ENCODE data around the gene KRTAP12-2.
"Not testable (repeated sequence)": the region's sequence is repeated elsewhere in the genome, so short reads cannot be mapped to it uniquely, and the experiment has no call there.

Gene KRTAP12-2

GRCh38 chr21:44628707-44629391 is 37.9 kb downstream of the KRTAP12-2 start:
- Histone ChIP-seq H3K9ac (ENCODE audit: low read length) (no peak overlapping the region), H3K9me3 (ENCODE audit: control insufficient read depth, low read length) (peaks cover 42% of the 10 kb centered on the region), H3K27me3 (replicated peaks; ENCODE audit: control insufficient read depth, insufficient read depth, low read length) (no peaks in the 10 kb centered on the region), H3K4me3 (ENCODE audit: low read length) (no peak overlapping the region), H3K36me3 (ENCODE audit: control insufficient read depth, insufficient read depth, low read length, severe bottlenecking) (no peaks in the 10 kb centered on the region), H3K4me1 (ENCODE audit: control insufficient read depth, insufficient read depth, low read length) (no peaks in the 10 kb centered on the region)
- DNase-seq (ENCODE audit: low read depth), result no peak

GRCh38 chr21:44627831-44628233 is 38.9 kb downstream of the KRTAP12-2 start:
- DNase-seq (ENCODE audit: low read depth); H3K27me3 ChIP-seq (replicated peaks; ENCODE audit: control insufficient read depth, insufficient read depth, low read length); H3K9ac ChIP-seq (ENCODE audit: low read length); H3K4me1 ChIP-seq (ENCODE audit: control insufficient read depth, insufficient read depth, low read length); H3K4me3 ChIP-seq (ENCODE audit: low read length); H3K36me3 ChIP-seq (ENCODE audit: control insufficient read depth, insufficient read depth, low read length, severe bottlenecking): not testable (repeated sequence)
- peaks cover 46% of the 10 kb centered on the region for H3K9me3 ChIP-seq (ENCODE audit: control insufficient read depth, low read length)

- H3K9ac ChIP-seq (ENCODE audit: low read length); DNase-seq (ENCODE audit: low read depth); H3K27me3 ChIP-seq (replicated peaks; ENCODE audit: control insufficient read depth, insufficient read depth, low read length); H3K4me3 ChIP-seq (ENCODE audit: low read length); H3K36me3 ChIP-seq (ENCODE audit: control insufficient read depth, insufficient read depth, low read length, severe bottlenecking); H3K4me1 ChIP-seq (ENCODE audit: control insufficient read depth, insufficient read depth, low read length): not testable (repeated sequence)
- H3K9me3 ChIP-seq (ENCODE audit: control insufficient read depth, low read length), result peaks cover 46% of the 10 kb centered on the region
Observed at GRCh38 chr21:44627181-44627822, 39.4 kb downstream of the KRTAP12-2 start.

- Histone ChIP-seq H3K9me3 (ENCODE audit: control insufficient read depth, low read length) (peaks cover 41% of the 10 kb centered on the region), H3K36me3 (ENCODE audit: control insufficient read depth, insufficient read depth, low read length, severe bottlenecking) (no peaks in the 10 kb centered on the region), H3K9ac (ENCODE audit: low read length) (no peak within 1 kb of the TSS), H3K27me3 (replicated peaks; ENCODE audit: control insufficient read depth, insufficient read depth, low read length) (no peaks in the 10 kb centered on the region), H3K4me1 (ENCODE audit: control insufficient read depth, insufficient read depth, low read length) (no peaks in the 10 kb centered on the region), H3K4me3 (ENCODE audit: low read length) (no peak within 1 kb of the TSS)
- no peak for DNase-seq (ENCODE audit: low read depth)
Observed at GRCh38 chr21:44626673-44627143, 40.0 kb downstream of the KRTAP12-2 start, which contains the start of gene KRTAP10-9. KRTAP10-9 (plus strand) TSS chr21:44627093; CDS start chr21:44627172, 79 bp downstream.

GRCh38 chr21:44626262-44626661 is 40.5 kb downstream of the KRTAP12-2 start:
- H3K9ac ChIP-seq (ENCODE audit: low read length), result no peak overlapping the region
- no peaks in the 10 kb centered on the region for H3K27me3 ChIP-seq (replicated peaks; ENCODE audit: control insufficient read depth, insufficient read depth, low read length)
- peaks cover 38% of the 10 kb centered on the region for H3K9me3 ChIP-seq (ENCODE audit: control insufficient read depth, low read length)
- no peaks in the 10 kb centered on the region for H3K36me3 ChIP-seq (ENCODE audit: control insufficient read depth, insufficient read depth, low read length, severe bottlenecking)
- no peak overlapping the region for H3K4me3 ChIP-seq (ENCODE audit: low read length)
- DNase-seq (ENCODE audit: low read depth), result no peak
- no peaks in the 10 kb centered on the region for H3K4me1 ChIP-seq (ENCODE audit: control insufficient read depth, insufficient read depth, low read length)

- Histone ChIP-seq H3K9me3 (ENCODE audit: control insufficient read depth, low read length) (peaks cover 34% of the 10 kb centered on the region), H3K9ac (ENCODE audit: low read length) (no peak overlapping the region), H3K36me3 (ENCODE audit: control insufficient read depth, insufficient read depth, low read length, severe bottlenecking) (no peaks in the 10 kb centered on the region), H3K4me1 (ENCODE audit: control insufficient read depth, insufficient read depth, low read length) (no peaks in the 10 kb centered on the region), H3K4me3 (ENCODE audit: low read length) (no peak overlapping the region), H3K27me3 (replicated peaks; ENCODE audit: control insufficient read depth, insufficient read depth, low read length) (no peaks in the 10 kb centered on the region)
- DNase-seq (ENCODE audit: low read depth), result no peak
Observed at GRCh38 chr21:44625756-44626155, 41.0 kb downstream of the KRTAP12-2 start.

- Histone ChIP-seq H3K4me1 (ENCODE audit: control insufficient read depth, insufficient read depth, low read length) (no peaks in the 10 kb centered on the region), H3K27me3 (replicated peaks; ENCODE audit: control insufficient read depth, insufficient read depth, low read length) (no peaks in the 10 kb centered on the region), H3K9ac (ENCODE audit: low read length) (no peak overlapping the region), H3K36me3 (ENCODE audit: control insufficient read depth, insufficient read depth, low read length, severe bottlenecking) (no peaks in the 10 kb centered on the region), H3K4me3 (ENCODE audit: low read length) (no peak overlapping the region), H3K9me3 (ENCODE audit: control insufficient read depth, low read length) (peaks cover 46% of the 10 kb centered on the region)
- DNase-seq (ENCODE audit: low read depth), result no peak
Observed at GRCh38 chr21:44623575-44623974, 43.2 kb downstream of the KRTAP12-2 start.

GRCh38 chr21:44619886-44620285 is 46.8 kb downstream of the KRTAP12-2 start:
- H3K4me3 ChIP-seq (ENCODE audit: low read length), result no peak overlapping the region
- DNase-seq (ENCODE audit: low read depth), result no peak
- peaks cover 46% of the 10 kb centered on the region for H3K9me3 ChIP-seq (ENCODE audit: control insufficient read depth, low read length)
- H3K36me3 ChIP-seq (ENCODE audit: control insufficient read depth, insufficient read depth, low read length, severe bottlenecking), result no peaks in the 10 kb centered on the region
- H3K9ac ChIP-seq (ENCODE audit: low read length), result no peak overlapping the region
- H3K4me1 ChIP-seq (ENCODE audit: control insufficient read depth, insufficient read depth, low read length), result no peaks in the 10 kb centered on the region
- H3K27me3 ChIP-seq (replicated peaks; ENCODE audit: control insufficient read depth, insufficient read depth, low read length), result no peaks in the 10 kb centered on the region

GRCh38 chr21:44618909-44619308 is 47.8 kb downstream of the KRTAP12-2 start:
- H3K9ac ChIP-seq (ENCODE audit: low read length), result no peak overlapping the region
- no peaks in the 10 kb centered on the region for H3K36me3 ChIP-seq (ENCODE audit: control insufficient read depth, insufficient read depth, low read length, severe bottlenecking)
- no peaks in the 10 kb centered on the region for H3K4me1 ChIP-seq (ENCODE audit: control insufficient read depth, insufficient read depth, low read length)
- peaks cover 36% of the 10 kb centered on the region for H3K9me3 ChIP-seq (ENCODE audit: control insufficient read depth, low read length)
- H3K27me3 ChIP-seq (replicated peaks; ENCODE audit: control insufficient read depth, insufficient read depth, low read length), result no peaks in the 10 kb centered on the region
- no peak overlapping the region for H3K4me3 ChIP-seq (ENCODE audit: low read length)
- no peak for DNase-seq (ENCODE audit: low read depth)

GRCh38 chr21:44618504-44618903 is 48.2 kb downstream of the KRTAP12-2 start:
- no peaks in the 10 kb centered on the region for H3K36me3 ChIP-seq (ENCODE audit: control insufficient read depth, insufficient read depth, low read length, severe bottlenecking)
- no peaks in the 10 kb centered on the region for H3K27me3 ChIP-seq (replicated peaks; ENCODE audit: control insufficient read depth, insufficient read depth, low read length)
- no peak overlapping the region for H3K4me3 ChIP-seq (ENCODE audit: low read length)
- H3K4me1 ChIP-seq (ENCODE audit: control insufficient read depth, insufficient read depth, low read length), result no peaks in the 10 kb centered on the region
- H3K9ac ChIP-seq (ENCODE audit: low read length), result no peak overlapping the region
- DNase-seq (ENCODE audit: low read depth), result peak; percentile 21
- peaks cover 32% of the 10 kb centered on the region for H3K9me3 ChIP-seq (ENCODE audit: control insufficient read depth, low read length)

- H3K36me3 ChIP-seq (ENCODE audit: control insufficient read depth, insufficient read depth, low read length, severe bottlenecking), result no peaks in the 10 kb centered on the region
- peaks cover 19% of the 10 kb centered on the region for H3K9me3 ChIP-seq (ENCODE audit: control insufficient read depth, low read length)
- no peak overlapping the region for H3K4me3 ChIP-seq (ENCODE audit: low read length)
- no peaks in the 10 kb centered on the region for H3K27me3 ChIP-seq (replicated peaks; ENCODE audit: control insufficient read depth, insufficient read depth, low read length)
- no peak for DNase-seq (ENCODE audit: low read depth)
- no peaks in the 10 kb centered on the region for H3K4me1 ChIP-seq (ENCODE audit: control insufficient read depth, insufficient read depth, low read length)
- H3K9ac ChIP-seq (ENCODE audit: low read length), result no peak overlapping the region
Observed at GRCh38 chr21:44617071-44617501, 49.6 kb downstream of the KRTAP12-2 start.
